Measurements from ENCODE around the gene ADGRG4. TPM values are rescaled to one million over a fixed set of nuclear protein-coding genes. Genes with fewer than 3 reads are reported as not detected.
A peak's percentile ranks its signal among the peaks of the same experiment; 100 is the strongest.

ADGRG4 gene
- total RNA-seq, 2 donors from 2014 or later: not detected

GRCh38 chrX:136336623-136337022 lies 35.9 kb downstream of the ADGRG4 start:
- no peaks in the 10 kb centered on the region for H3K36me3 ChIP-seq (replicated peaks in 1 of 2; ENCODE audit: insufficient read depth in 1 of 2, low read depth in 2 of 2)
- 72 to 89% methylated on average over 1 of the region's 1 CpG for WGBS, 2 donors
- H3K4me3 ChIP-seq: no peak overlapping the region
- intact Hi-C loops (cut with DNase I): no loop called here
- DNase-seq (no peak), ATAC-seq (no peak)
- no peaks in the 10 kb centered on the region for H3K9me3 ChIP-seq
- no peaks in the 10 kb centered on the region for H3K27me3 ChIP-seq
- no peaks in the 10 kb centered on the region for H3K4me1 ChIP-seq
- H3K27ac ChIP-seq: no peak overlapping the region
- TF ChIP-seq CTCF (IDR thresholded peaks at IDR 0.05) (peak in 1 of 7 experiments; percentile 8), POLR2A (IDR thresholded peaks at IDR 0.05) (no peak)

GRCh38 chrX:136339702-136340101 lies 38.9 kb downstream of the ADGRG4 start:
- TF ChIP-seq CTCF (IDR thresholded peaks at IDR 0.05): no peak
- no peak for TF ChIP-seq POLR2A (IDR thresholded peaks at IDR 0.05)
- Histone ChIP-seq H3K36me3 (replicated peaks in 1 of 2; ENCODE audit: insufficient read depth in 1 of 2, low read depth in 2 of 2) (no peaks in the 10 kb centered on the region), H3K9me3 (no peaks in the 10 kb centered on the region), H3K27me3 (no peaks in the 10 kb centered on the region), H3K4me1 (no peaks in the 10 kb centered on the region), H3K27ac (no peak overlapping the region), H3K4me3 (no peak overlapping the region)
- no peak for DNase-seq
- no peak for ATAC-seq
- WGBS, 2 donors: 64 to 88% methylated on average over 1 of the region's 1 CpG
- intact Hi-C loops (cut with DNase I): no loop called here

GRCh38 chrX:136344320-136344719 lies 43.6 kb downstream of the ADGRG4 start:
- Histone ChIP-seq H3K27ac (no peak overlapping the region), H3K4me3 (no peak overlapping the region), H3K36me3 (replicated peaks in 1 of 2; ENCODE audit: insufficient read depth in 1 of 2, low read depth in 2 of 2) (no peaks in the 10 kb centered on the region), H3K27me3 (no peaks in the 10 kb centered on the region), H3K4me1 (no peaks in the 10 kb centered on the region), H3K9me3 (no peaks in the 10 kb centered on the region)
- intact Hi-C loops (cut with DNase I): no loop called here
- DNase-seq (no peak), ATAC-seq (no peak)
- TF ChIP-seq CTCF (IDR thresholded peaks at IDR 0.05) (no peak), POLR2A (IDR thresholded peaks at IDR 0.05) (no peak)

GRCh38 chrX:136346506-136346905 lies 45.7 kb downstream of the ADGRG4 start:
- Histone ChIP-seq H3K36me3 (replicated peaks in 1 of 2; ENCODE audit: insufficient read depth in 1 of 2, low read depth in 2 of 2) (no peaks in the 10 kb centered on the region), H3K27ac (no peak overlapping the region), H3K9me3 (no peaks in the 10 kb centered on the region), H3K4me1 (no peaks in the 10 kb centered on the region), H3K4me3 (no peak overlapping the region), H3K27me3 (no peaks in the 10 kb centered on the region)
- intact Hi-C loops (cut with DNase I): no loop called here
- DNase-seq: no peak
- no peak for TF ChIP-seq CTCF (IDR thresholded peaks at IDR 0.05)
- no peak for TF ChIP-seq POLR2A (IDR thresholded peaks at IDR 0.05)
- no peak for ATAC-seq
- 20 to 23% methylated on average over 1 to 2 of the region's 2 CpGs for WGBS, 2 donors

- Histone ChIP-seq H3K36me3 (replicated peaks in 1 of 2; ENCODE audit: insufficient read depth in 1 of 2, low read depth in 2 of 2) (no peaks in the 10 kb centered on the region), H3K4me1 (no peaks in the 10 kb centered on the region), H3K9me3 (no peaks in the 10 kb centered on the region), H3K27ac (no peak overlapping the region), H3K4me3 (no peak overlapping the region), H3K27me3 (no peaks in the 10 kb centered on the region)
- intact Hi-C loops (cut with DNase I): no loop called here
- 69 to 83% methylated on average over 1 of the region's 1 CpG for WGBS, 2 donors
- ATAC-seq (no peak), DNase-seq (no peak)
- no peak for TF ChIP-seq POLR2A (IDR thresholded peaks at IDR 0.05)
- no peak for TF ChIP-seq CTCF (IDR thresholded peaks at IDR 0.05)
Measured at GRCh38 chrX:136347706-136348105, 46.9 kb downstream of the ADGRG4 start.
